WERI-Rb-1 (cell line): ENCODE data around the gene F2.

ENCODE experiments used
- DNase-seq: peaks from one replicate; pipeline ENCODE4 v3.0.0-alpha.2; 2020
- H3K27ac ChIP-seq: fragments of 250-450 bp; sonication (Bioruptor Pico); 2 replicates; pipeline ENCODE4 v1.5.1; 2020; ENCODE audit warnings: mild to moderate bottlenecking, moderate library complexity
- H3K27me3 ChIP-seq: fragments of 250-450 bp; sonication (Bioruptor Pico); 2 replicates; pipeline ENCODE4 v1.5.1; 2021; ENCODE audit warnings: mild to moderate bottlenecking, low read depth, moderate library complexity; ENCODE audit not compliant: insufficient read depth, severe bottlenecking
- H3K36me3 ChIP-seq: fragments of 250-450 bp; sonication (Bioruptor Pico); 2 replicates; pipeline ENCODE4 v1.5.1; 2020; ENCODE audit warnings: mild to moderate bottlenecking, moderate library complexity
- H3K4me3 ChIP-seq: 2 replicates; pipeline ENCODE4 v1.5.1; 2011; ENCODE audit warnings: low read depth, mild to moderate bottlenecking, control low read depth, low read length
- H3K9me3 ChIP-seq: fragments of 250-450 bp; sonication (Bioruptor Pico); 2 replicates; pipeline ENCODE4 v1.5.1; 2021; ENCODE audit warnings: mild to moderate bottlenecking, moderate library complexity; ENCODE audit not compliant: severe bottlenecking
- CTCF ChIP-seq: IDR thresholded peaks from 2 replicates; pipeline ENCODE4 v1.5.1; 2011; ENCODE audit warnings: low read depth, mild to moderate bottlenecking, control low read depth, inconsistent platforms, low read length

Gene F2

GRCh38 chr11:46677991-46678740, 40.8 kb upstream of the F2 start:
- H3K4me3 ChIP-seq = no peak overlapping the region
- H3K9me3 ChIP-seq = no peaks in the 10 kb centered on the region
- peak; percentile 60 for TF ChIP-seq CTCF
- H3K27me3 ChIP-seq = no peaks in the 10 kb centered on the region
- DNase-seq = peak; percentile 31
- H3K27ac ChIP-seq = no peak overlapping the region
- peaks cover 16% of the 10 kb centered on the region for H3K36me3 ChIP-seq

- Histone ChIP-seq H3K36me3 (peaks cover 11% of the 10 kb centered on the region), H3K9me3 (no peaks in the 10 kb centered on the region), H3K27me3 (no peaks in the 10 kb centered on the region), H3K4me3 (no peak overlapping the region), H3K27ac (no peak overlapping the region)
- DNase-seq = no peak
- no peak for TF ChIP-seq CTCF
Measured at GRCh38 chr11:46678741-46679130, 40.3 kb upstream of the F2 start.

- no peak for TF ChIP-seq CTCF
- Histone ChIP-seq H3K36me3 (peaks cover 11% of the 10 kb centered on the region), H3K27ac (no peak overlapping the region), H3K4me3 (no peak overlapping the region), H3K9me3 (no peaks in the 10 kb centered on the region), H3K27me3 (no peaks in the 10 kb centered on the region)
- DNase-seq = no peak
Measured at GRCh38 chr11:46679241-46680163, 39.5 kb upstream of the F2 start.

GRCh38 chr11:46680164-46680760, 38.8 kb upstream of the F2 start:
- Histone ChIP-seq H3K27me3 (no peaks in the 10 kb centered on the region), H3K9me3 (no peaks in the 10 kb centered on the region), H3K36me3 (peaks cover 11% of the 10 kb centered on the region), H3K27ac (no peak overlapping the region), H3K4me3 (no peak overlapping the region)
- no peak for TF ChIP-seq CTCF
- no peak for DNase-seq

GRCh38 chr11:46680815-46681214, 38.2 kb upstream of the F2 start:
- no peaks in the 10 kb centered on the region for H3K27me3 ChIP-seq
- no peak for DNase-seq
- no peaks in the 10 kb centered on the region for H3K9me3 ChIP-seq
- no peak overlapping the region for H3K4me3 ChIP-seq
- no peak for TF ChIP-seq CTCF
- H3K36me3 ChIP-seq = peaks cover 12% of the 10 kb centered on the region
- no peak overlapping the region for H3K27ac ChIP-seq
